Lower lobe of right lung (tissue), 2 donors: ENCODE data around the gene CRTC1. TPM values are rescaled to one million over a fixed set of nuclear protein-coding genes. Genes with fewer than 3 reads are reported as not detected.

Experiments used
- ATAC-seq, 2 donors: fragments of 200-7000 bp; cut with Tn5 transposase; one replicate each; pipeline ENCODE4 v1.9.1; 2020 to 2022; ENCODE audit warnings: mild to moderate bottlenecking in 2 of 2, moderate library complexity in 2 of 2
- DNase-seq: peaks from one replicate; pipeline ENCODE4 v3.0.0-alpha.2; 2020
- H3K27ac ChIP-seq: fragments of 200-600 bp; one replicate; pipeline ENCODE4 v1.8.0; 2022
- H3K27me3 ChIP-seq: fragments of 200-600 bp; one replicate; pipeline ENCODE4 v1.8.0; 2022; ENCODE audit warnings: low read depth
- H3K36me3 ChIP-seq: fragments of 200-600 bp; one replicate; pipeline ENCODE4 v1.8.0; 2022; ENCODE audit warnings: mild to moderate bottlenecking
- H3K4me1 ChIP-seq: fragments of 200-600 bp; one replicate; pipeline ENCODE4 v1.8.0; 2022
- H3K4me3 ChIP-seq: fragments of 200-600 bp; one replicate; pipeline ENCODE4 v1.8.0; 2022; ENCODE audit warnings: mild to moderate bottlenecking
- H3K9me3 ChIP-seq: fragments of 200-600 bp; one replicate; pipeline ENCODE4 v1.8.0; 2022
- CTCF ChIP-seq: fragments of 200-600 bp; IDR thresholded peaks from one replicate; pipeline ENCODE4 v1.8.0; 2022; ENCODE audit warnings: antibody characterized with exemption, mild to moderate bottlenecking
- intact Hi-C: fragments of 100-400 bp; cut with DNase I; formaldehyde crosslinking; loops from one replicate; pipeline ENCODE4 v1.11.0; 2022
- total RNA-seq: library from RNA; stranded (reverse); fragmentation: NEBNext Ultra II Directional; extraction: Animal tissue kit (Norgen Biotek cat#: 25700); gene quantifications from one replicate; pipeline ENCODE4 v1.2.1, GENCODE V29; 2021
- donor health status: DM: no; HTN: yes; CAD: no; lungs with severe emphysema.

The CRTC1 gene
- total RNA-seq, 1 donor from 2014 or later = 16.2 TPM

GRCh38 chr19:18735324-18735723 is 51.8 kb downstream of the CRTC1 start:
- H3K4me1 ChIP-seq = peaks cover 13% of the 10 kb centered on the region
- intact Hi-C loops = no loop called here
- no peaks in the 10 kb centered on the region for H3K27me3 ChIP-seq
- ATAC-seq (no peak), DNase-seq (no peak)
- H3K4me3 ChIP-seq = no peak overlapping the region
- no peak overlapping the region for H3K27ac ChIP-seq
- H3K9me3 ChIP-seq = no peaks in the 10 kb centered on the region
- peaks cover 3% of the 10 kb centered on the region for H3K36me3 ChIP-seq
- TF ChIP-seq CTCF = no peak

GRCh38 chr19:18735752-18736151 is 52.3 kb downstream of the CRTC1 start:
- DNase-seq = no peak
- H3K4me3 ChIP-seq = no peak overlapping the region
- H3K36me3 ChIP-seq = peaks cover 3% of the 10 kb centered on the region
- H3K27ac ChIP-seq = no peak overlapping the region
- intact Hi-C loops = no loop called here
- H3K9me3 ChIP-seq = no peaks in the 10 kb centered on the region
- H3K27me3 ChIP-seq = no peaks in the 10 kb centered on the region
- H3K4me1 ChIP-seq = peaks cover 17% of the 10 kb centered on the region
- peak in 1 of 2 donors; percentile 7 for ATAC-seq
- no peak for TF ChIP-seq CTCF

GRCh38 chr19:18736415-18737336 is 53.2 kb downstream of the CRTC1 start:
- Histone ChIP-seq H3K4me3 (no peak overlapping the region), H3K27me3 (no peaks in the 10 kb centered on the region), H3K4me1 (peaks cover 24% of the 10 kb centered on the region), H3K27ac (no peak overlapping the region), H3K9me3 (no peaks in the 10 kb centered on the region), H3K36me3 (peaks cover 3% of the 10 kb centered on the region)
- ATAC-seq = no peak
- intact Hi-C loops = no loop called here
- no peak for TF ChIP-seq CTCF
- DNase-seq = no peak

GRCh38 chr19:18737337-18737953 is 54.0 kb downstream of the CRTC1 start:
- intact Hi-C loops = no loop called here
- no peak for DNase-seq
- H3K27me3 ChIP-seq = no peaks in the 10 kb centered on the region
- no peak overlapping the region for H3K27ac ChIP-seq
- TF ChIP-seq CTCF = no peak
- peaks cover 32% of the 10 kb centered on the region for H3K4me1 ChIP-seq
- no peaks in the 10 kb centered on the region for H3K9me3 ChIP-seq
- H3K4me3 ChIP-seq = no peak overlapping the region
- ATAC-seq = no peak
- peaks cover 3% of the 10 kb centered on the region for H3K36me3 ChIP-seq

GRCh38 chr19:18737954-18738351 is 54.5 kb downstream of the CRTC1 start:
- no peak for TF ChIP-seq CTCF
- peaks cover 37% of the 10 kb centered on the region for H3K4me1 ChIP-seq
- no peak overlapping the region for H3K4me3 ChIP-seq
- ATAC-seq (no peak), DNase-seq (no peak)
- no peaks in the 10 kb centered on the region for H3K9me3 ChIP-seq
- intact Hi-C loops = no loop called here
- peaks cover 3% of the 10 kb centered on the region for H3K36me3 ChIP-seq
- H3K27me3 ChIP-seq = no peaks in the 10 kb centered on the region
- no peak overlapping the region for H3K27ac ChIP-seq
